B cell (primary cell): ENCODE measurements around the gene SDK1. TPM values are rescaled to one million over a fixed set of nuclear protein-coding genes. Genes with fewer than 3 reads are reported as not detected.

Experiments used
- ATAC-seq: fragments of 200-7000 bp; cut with Tn5 transposase; one replicate; pipeline ENCODE4 v1.10.0; 2021; ENCODE audit warnings: low read depth, mild to moderate bottlenecking, moderate number of reproducible peaks, moderate library complexity
- CTCF ChIA-PET: fragments of 350-600 bp; sonication (Branson Sonifier 250); formaldehyde crosslinking; loops from one replicate; lab custom pipeline; 2021; ENCODE audit warnings: antibody characterized with exemption, inconsistent platforms; lab: Charles Lee
- POLR2A ChIA-PET: fragments of 350-600 bp; sonication (Branson Sonifier 250); formaldehyde crosslinking; loops from one replicate; lab custom pipeline; 2021; ENCODE audit warnings: antibody characterized with exemption; lab: Charles Lee
- DNase-seq: peaks from one replicate; pipeline ENCODE4 v3.0.0; 2013
- H2AFZ ChIP-seq: 2 replicates; pipeline ENCODE4 v1.6.1; 2012; ENCODE audit warnings: mild to moderate bottlenecking, low read depth, low read length; ENCODE audit not compliant: insufficient read depth, poor library complexity, severe bottlenecking
- H3K27ac ChIP-seq, 2 donors: 1 replicate in 1 of 2; 2 replicates in 1 of 2; pipeline ENCODE4 v1.5.1; 2012 to 2013; ENCODE audit warnings: low read length in 2 of 2, mild to moderate bottlenecking in 2 of 2, moderate library complexity in 1 of 2
- H3K27me3 ChIP-seq, 4 experiments: fragments of 200-600 bp in 1 of 4; sonication (generic) in 1 of 4; replicated peaks in 1 of 4; 1 replicate in 2 of 4; 2 replicates in 2 of 4; pipeline versions ENCODE4 v1.6.1 to v1.7.0; 2013 to 2016; ENCODE audit warnings: low read length in 3 of 4, mild to moderate bottlenecking in 2 of 4, mixed read lengths in 1 of 4, moderate library complexity in 1 of 4; ENCODE audit not compliant: insufficient read depth in 4 of 4, control insufficient read depth in 3 of 4; ENCODE audit errors: control extremely low read depth in 1 of 4
- H3K36me3 ChIP-seq, 2 experiments: replicated peaks in 1 of 2; 1 replicate in 1 of 2; 2 replicates in 1 of 2; pipeline versions ENCODE4 v1.6.1 to v1.7.1; 2013; ENCODE audit warnings: low read length in 1 of 2; ENCODE audit not compliant: insufficient read depth in 2 of 2, control insufficient read depth in 1 of 2; ENCODE audit errors: control extremely low read depth in 1 of 2, extremely low read depth in 1 of 2
- H3K4me1 ChIP-seq, 2 donors: fragments of 200-600 bp in 1 of 2; sonication (generic) in 1 of 2; 1 replicate in 1 of 2; 2 replicates in 1 of 2; pipeline versions ENCODE4 v1.5.1 to v1.6.1; 2013 to 2017; ENCODE audit warnings: low read length in 2 of 2; ENCODE audit not compliant: control insufficient read depth in 2 of 2, insufficient read depth in 2 of 2
- H3K4me2 ChIP-seq: replicated peaks from 2 replicates; pipeline ENCODE3; 2012; ENCODE audit warnings: mild to moderate bottlenecking, low read depth, low read length; ENCODE audit not compliant: poor library complexity, severe bottlenecking
- H3K4me3 ChIP-seq, 5 experiments: fragments of 200-600 bp in 1 of 5; sonication (generic) in 1 of 5; 1 replicate in 3 of 5; 2 replicates in 2 of 5; pipeline versions ENCODE4 v1.5.1 to v1.7.0; 2011 to 2016; ENCODE audit warnings: low read length in 4 of 5, mild to moderate bottlenecking in 4 of 5, low read depth in 2 of 5, control low read depth in 1 of 5, moderate library complexity in 1 of 5; ENCODE audit not compliant: insufficient read depth in 1 of 5; ENCODE audit errors: control extremely low read depth in 1 of 5, extremely low read depth in 1 of 5
- H3K79me2 ChIP-seq: fragments of 200-600 bp; sonication (generic); one replicate; pipeline ENCODE4 v1.6.0; 2016; ENCODE audit warnings: low read length; ENCODE audit not compliant: control insufficient read depth, insufficient read depth
- H3K9ac ChIP-seq: fragments of 200-600 bp; sonication (generic); 2 replicates; pipeline ENCODE4 v1.6.1; 2017; ENCODE audit warnings: mild to moderate bottlenecking, low read length, moderate library complexity
- H3K9me3 ChIP-seq, 3 donors: one replicate each; pipeline versions ENCODE4 v1.6.1 to v1.7.1; 2013; ENCODE audit warnings: low read length in 2 of 3; ENCODE audit not compliant: control insufficient read depth in 2 of 3, insufficient read depth in 1 of 3; ENCODE audit errors: control extremely low read depth in 1 of 3
- H4K20me1 ChIP-seq: 2 replicates; pipeline ENCODE4 v1.6.0; 2012; ENCODE audit warnings: mild to moderate bottlenecking, low read length; ENCODE audit not compliant: insufficient read depth, control insufficient read depth, poor library complexity, severe bottlenecking
- H3K27ac Mint-ChIP-seq: one replicate; pipeline ENCODE4 v1.8.0; 2021; ENCODE audit warnings: mixed read lengths
- H3K27me3 Mint-ChIP-seq: one replicate; pipeline ENCODE4 v1.8.0; 2021; ENCODE audit warnings: mixed read lengths
- H3K4me1 Mint-ChIP-seq: one replicate; pipeline ENCODE4 v1.8.0; 2021; ENCODE audit warnings: mixed read lengths
- H3K4me3 Mint-ChIP-seq: one replicate; pipeline ENCODE4 v1.8.0; 2021; ENCODE audit warnings: mixed read lengths
- H3K9me3 Mint-ChIP-seq: one replicate; pipeline ENCODE4 v1.8.0; 2022; ENCODE audit warnings: mixed read lengths; ENCODE audit not compliant: insufficient read depth
- CTCF ChIP-seq: fragments of 200-600 bp; IDR thresholded peaks from one replicate; pipeline ENCODE4 v1.8.0; 2022; ENCODE audit warnings: antibody characterized with exemption, mild to moderate bottlenecking
- EZH2 ChIP-seq: IDR thresholded peaks from 2 replicates; pipeline ENCODE4 v1.6.1; 2012; ENCODE audit warnings: borderline replicate concordance, low read depth, mild to moderate bottlenecking, moderate library complexity, low read length; ENCODE audit not compliant: insufficient read depth, poor library complexity, severe bottlenecking
- WGBS: methylation state at CpG from one replicate; pipeline ENCODE4 v1.1.5; 2013; ENCODE audit warnings: missing lambda C conversion rate; ENCODE audit not compliant: insufficient coverage; 5-methylcytosine and 5-hydroxymethylcytosine counted together
- intact Hi-C: fragments of 100-400 bp; cut with micrococcal nuclease; formaldehyde crosslinking; loops from one replicate; pipeline ENCODE4 v1.10.0; 2022
- polyA plus RNA-seq: library from polyadenylated mRNA; depleted of rRNA; stranded (reverse); fragments of >200 nt; gene quantifications from 2 replicates; pipeline ENCODE4 v1.2.3, GENCODE V29; 2012
- total RNA-seq, 2 donors: library from RNA; stranded (reverse); fragments of 120-200 nt in 1 of 2; gene quantifications; 1 replicate in 1 of 2; 2 replicates in 1 of 2; pipeline versions ENCODE4 v1.2.3 to v1.2.4, GENCODE V29; 2013 to 2022

Gene SDK1
- total and polyA plus RNA-seq, 2 donors (not counting 1 experiment from before 2014, with no cell fraction given) = 0.73 to 2.0 TPM

- POLR2A ChIA-PET = no interaction called here
- CTCF ChIA-PET = no interaction called here
- no CpG with 5 or more reads among the region's 2 CpGs for WGBS
- intact Hi-C loops = no loop called here
- no peak overlapping the region for H3K9ac ChIP-seq
- DNase-seq (no peak), ATAC-seq (no peak)
- H3K27me3 ChIP-seq = no peaks in the 10 kb centered on the region
- Mint-ChIP-seq H3K27me3 (no peaks in the 10 kb centered on the region), H3K27ac (no peak overlapping the region), H3K4me1 (no peaks in the 10 kb centered on the region), H3K4me3 (no peak overlapping the region), H3K9me3 (no peaks in the 10 kb centered on the region)
- no peak overlapping the region for H3K27ac ChIP-seq
- no peak overlapping the region for H3K4me2 ChIP-seq
- H3K79me2 ChIP-seq = no peaks in the 10 kb centered on the region
- TF ChIP-seq EZH2 (no peak), CTCF (no peak)
- H2AFZ ChIP-seq = no peak overlapping the region
- H3K36me3 ChIP-seq = no peaks in the 10 kb centered on the region
- H3K4me3 ChIP-seq = no peak overlapping the region
- H3K9me3 ChIP-seq = no peaks in the 10 kb centered on the region
- no peaks in the 10 kb centered on the region for H3K4me1 ChIP-seq
- no peaks in the 10 kb centered on the region for H4K20me1 ChIP-seq
Observed at GRCh38 chr7:3650844-3651243, 349.8 kb downstream of the SDK1 start.

GRCh38 chr7:3655635-3656034, 354.6 kb downstream of the SDK1 start:
- no peak overlapping the region for H3K27ac Mint-ChIP-seq
- Histone ChIP-seq H3K36me3 (no peaks in the 10 kb centered on the region), H4K20me1 (no peaks in the 10 kb centered on the region), H3K27me3 (peaks cover 0 to 6% (median 0%) of the 10 kb centered on the region in 4 experiments), H3K79me2 (no peaks in the 10 kb centered on the region), H3K9ac (no peak overlapping the region), H3K4me3 (no peak overlapping the region), H3K4me1 (no peaks in the 10 kb centered on the region), H3K27ac (no peak overlapping the region), H3K9me3 (no peaks in the 10 kb centered on the region), H3K4me2 (no peak overlapping the region), H2AFZ (no peak overlapping the region)
- no peaks in the 10 kb centered on the region for H3K4me1 Mint-ChIP-seq
- no peak for ATAC-seq
- no peak for DNase-seq
- ChIA-PET POLR2A (no interaction called here), CTCF (no interaction called here)
- WGBS = 89% methylated on average over 6 of the region's 7 CpGs
- H3K27me3 Mint-ChIP-seq = peaks cover 15% of the 10 kb centered on the region
- H3K9me3 Mint-ChIP-seq = no peaks in the 10 kb centered on the region
- H3K4me3 Mint-ChIP-seq = no peak overlapping the region
- intact Hi-C loops = no loop called here
- TF ChIP-seq EZH2 = no peak
- no peak for TF ChIP-seq CTCF
